ENCODE results near the gene SLC7A6.

SLC7A6 gene

GRCh38 chr16:68324336-68324735 is 60.0 kb downstream of the SLC7A6 start:
- Histone ChIP-seq H3K79me2 (ENCODE audit: insufficient read depth, low read length) (no peaks in the 10 kb centered on the region), H3F3A (ENCODE audit: low read depth) (no peaks in the 10 kb centered on the region), H3K4me2 (ENCODE audit: low read depth, low read length, poor library complexity, severe bottlenecking) (no peak overlapping the region), H3K4me3 (ENCODE audit: low read length, poor library complexity, severe bottlenecking) (no peak overlapping the region), H2AFZ (ENCODE audit: low read length) (no peak overlapping the region), H3K4me1 (ENCODE audit: insufficient read depth, low read length, poor library complexity, severe bottlenecking) (peaks cover 5% of the 10 kb centered on the region), H3K9me3 (ENCODE audit: insufficient read depth, low read depth, low read length) (no peaks in the 10 kb centered on the region), H3K9me2 (replicated peaks; ENCODE audit: low read depth, low read length) (no peaks in the 10 kb centered on the region), H3K36me3 (ENCODE audit: insufficient read depth, low read length) (peaks cover 41% of the 10 kb centered on the region; the same call in 1 of the 2 replicates), H3K9ac (ENCODE audit: low read depth, low read length, poor library complexity, severe bottlenecking) (no peak overlapping the region), H4K20me1 (ENCODE audit: insufficient read depth, low read length, poor library complexity, severe bottlenecking) (no peaks in the 10 kb centered on the region), H3K27me3 (ENCODE audit: insufficient read depth, low read length, poor library complexity, severe bottlenecking) (no peaks in the 10 kb centered on the region)
- TF ChIP-seq EZH2phosphoT487 (IDR thresholded peaks at IDR 0.05; ENCODE audit: borderline replicate concordance) (no peak), CTCF (conservative IDR thresholded peaks at IDR 0.05; ENCODE audit: low read length) (no peak)

GRCh38 chr16:68324780-68325357 is 60.5 kb downstream of the SLC7A6 start:
- Histone ChIP-seq H3K4me1 (ENCODE audit: insufficient read depth, low read length, poor library complexity, severe bottlenecking) (peaks cover 5% of the 10 kb centered on the region), H3K36me3 (ENCODE audit: insufficient read depth, low read length) (peaks cover 36% of the 10 kb centered on the region; the same call in 1 of the 2 replicates), H3F3A (ENCODE audit: low read depth) (no peaks in the 10 kb centered on the region), H3K4me3 (ENCODE audit: low read length, poor library complexity, severe bottlenecking) (no peak overlapping the region), H3K9ac (ENCODE audit: low read depth, low read length, poor library complexity, severe bottlenecking) (no peak overlapping the region), H3K9me2 (replicated peaks; ENCODE audit: low read depth, low read length) (no peaks in the 10 kb centered on the region), H2AFZ (ENCODE audit: low read length) (no peak overlapping the region), H3K9me3 (ENCODE audit: insufficient read depth, low read depth, low read length) (no peaks in the 10 kb centered on the region), H3K79me2 (ENCODE audit: insufficient read depth, low read length) (no peaks in the 10 kb centered on the region), H3K4me2 (ENCODE audit: low read depth, low read length, poor library complexity, severe bottlenecking) (no peak overlapping the region), H3K27me3 (ENCODE audit: insufficient read depth, low read length, poor library complexity, severe bottlenecking) (no peaks in the 10 kb centered on the region), H4K20me1 (ENCODE audit: insufficient read depth, low read length, poor library complexity, severe bottlenecking) (no peaks in the 10 kb centered on the region)
- TF ChIP-seq CTCF (conservative IDR thresholded peaks at IDR 0.05; ENCODE audit: low read length) (no peak), EZH2phosphoT487 (IDR thresholded peaks at IDR 0.05; ENCODE audit: borderline replicate concordance) (no peak)

GRCh38 chr16:68328151-68328859 is 64.0 kb downstream of the SLC7A6 start:
- Histone ChIP-seq H3K4me1 (ENCODE audit: insufficient read depth, low read length, poor library complexity, severe bottlenecking) (peaks cover 29% of the 10 kb centered on the region), H3K27me3 (ENCODE audit: insufficient read depth, low read length, poor library complexity, severe bottlenecking) (no peaks in the 10 kb centered on the region), H3K9me2 (replicated peaks; ENCODE audit: low read depth, low read length) (no peaks in the 10 kb centered on the region), H3F3A (ENCODE audit: low read depth) (peaks cover 13% of the 10 kb centered on the region), H3K4me3 (ENCODE audit: low read length, poor library complexity, severe bottlenecking) (no peak overlapping the region), H2AFZ (ENCODE audit: low read length) (no peak overlapping the region), H3K36me3 (ENCODE audit: insufficient read depth, low read length) (peaks cover 32% of the 10 kb centered on the region; the same call in 1 of the 2 replicates), H4K20me1 (ENCODE audit: insufficient read depth, low read length, poor library complexity, severe bottlenecking) (no peaks in the 10 kb centered on the region), H3K9me3 (ENCODE audit: insufficient read depth, low read depth, low read length) (no peaks in the 10 kb centered on the region), H3K4me2 (ENCODE audit: low read depth, low read length, poor library complexity, severe bottlenecking) (no peak overlapping the region), H3K9ac (ENCODE audit: low read depth, low read length, poor library complexity, severe bottlenecking) (no peak overlapping the region), H3K79me2 (ENCODE audit: insufficient read depth, low read length) (no peaks in the 10 kb centered on the region)
- peak; percentile 94 for TF ChIP-seq CTCF (conservative IDR thresholded peaks at IDR 0.05; ENCODE audit: low read length)
- TF ChIP-seq EZH2phosphoT487 (IDR thresholded peaks at IDR 0.05; ENCODE audit: borderline replicate concordance) = no peak
